ENCODE measurements around the gene SBNO1. TPM values are rescaled to one million over a fixed set of nuclear protein-coding genes. Genes with fewer than 3 reads are reported as not detected.

The SBNO1 gene
- total and polyA plus RNA-seq, 7 donors = 3.0 to 23.4 (median 20.2) TPM

DNA sequence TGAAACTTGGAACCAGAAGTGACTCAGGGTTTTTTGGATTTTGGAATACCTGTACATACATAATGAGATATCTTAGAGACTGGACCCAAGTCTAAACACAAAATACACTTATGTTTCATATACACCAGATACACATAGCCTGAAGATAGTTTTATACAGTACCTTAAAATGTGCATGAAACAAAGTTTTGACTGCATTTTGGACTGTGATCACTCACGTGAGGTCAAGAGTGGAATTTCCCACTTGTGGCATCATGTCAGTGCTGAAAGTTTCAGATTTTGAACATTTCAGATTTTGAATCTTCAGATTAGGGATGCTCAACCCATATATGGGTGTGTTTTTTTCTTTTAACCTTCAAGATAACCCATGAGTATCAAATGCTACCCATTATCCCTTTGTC, 6.6 kb downstream of the SBNO1 start:
- DNase-seq = no peak
- H3K36me3 ChIP-seq = peaks cover 0 to 4% (median 0%) of the 10 kb centered on the region in 4 donors
- H3K4me3 ChIP-seq = no peak overlapping the region
- no peaks in the 10 kb centered on the region for H3K27me3 ChIP-seq
- peaks cover 0 to 47% (median 34%) of the 10 kb centered on the region in 4 donors for H3K4me1 ChIP-seq
- intact Hi-C loops (cut with DNase I) = no loop called here
- TF ChIP-seq EP300 (IDR thresholded peaks at IDR 0.05) (no peak), CTCF (IDR thresholded peaks at IDR 0.05) (no peak), POLR2AphosphoS5 (IDR thresholded peaks at IDR 0.05) (no peak), POLR2A (IDR thresholded peaks at IDR 0.05) (no peak)
- WGBS, 2 donors = 70 to 74% methylated on average over 1 of the region's 1 CpG
- H3K9me3 ChIP-seq = no peaks in the 10 kb centered on the region
- H3K27ac ChIP-seq = no peak overlapping the region

DNA sequence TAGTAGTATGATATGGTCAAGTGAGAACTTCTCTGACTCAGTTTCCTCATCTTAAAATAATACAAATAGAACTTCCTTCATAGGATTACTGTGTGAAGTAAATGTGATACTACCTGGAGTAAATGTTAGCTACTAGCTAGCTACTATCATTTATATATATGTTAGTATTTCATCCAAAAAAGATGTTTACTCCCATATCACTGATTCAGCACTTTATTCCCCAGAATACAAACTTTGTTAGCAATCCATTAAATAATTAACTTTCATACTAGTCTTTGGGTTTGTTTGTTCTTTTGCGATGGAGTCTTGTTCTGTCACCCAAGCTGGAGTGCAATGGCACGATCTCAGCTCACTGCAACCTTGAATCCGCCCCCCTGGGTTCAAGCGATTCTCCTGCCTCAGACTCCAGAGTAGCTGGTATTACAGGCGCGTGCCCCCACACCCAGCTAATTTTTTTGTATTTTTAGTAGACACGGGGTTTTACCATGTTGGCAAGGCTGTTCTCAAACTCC, 8.4 kb downstream of the SBNO1 start:
- peaks cover 0 to 35% (median 26%) of the 10 kb centered on the region in 4 donors for H3K4me1 ChIP-seq
- DNase-seq = no peak
- TF ChIP-seq POLR2A (IDR thresholded peaks at IDR 0.05) = no peak
- no peak for TF ChIP-seq EP300 (IDR thresholded peaks at IDR 0.05)
- no peak for TF ChIP-seq POLR2AphosphoS5 (IDR thresholded peaks at IDR 0.05)
- no peak for TF ChIP-seq CTCF (IDR thresholded peaks at IDR 0.05)
- H3K27me3 ChIP-seq = no peaks in the 10 kb centered on the region
- no peak overlapping the region for H3K4me3 ChIP-seq
- H3K27ac ChIP-seq = no peak overlapping the region
- intact Hi-C loops (cut with DNase I) = no loop called here
- no peaks in the 10 kb centered on the region for H3K9me3 ChIP-seq
- H3K36me3 ChIP-seq = peaks cover 0 to 4% (median 0%) of the 10 kb centered on the region in 4 donors
- 77 to 81% methylated on average over 7 of the region's 7 CpGs for WGBS, 2 donors

DNA sequence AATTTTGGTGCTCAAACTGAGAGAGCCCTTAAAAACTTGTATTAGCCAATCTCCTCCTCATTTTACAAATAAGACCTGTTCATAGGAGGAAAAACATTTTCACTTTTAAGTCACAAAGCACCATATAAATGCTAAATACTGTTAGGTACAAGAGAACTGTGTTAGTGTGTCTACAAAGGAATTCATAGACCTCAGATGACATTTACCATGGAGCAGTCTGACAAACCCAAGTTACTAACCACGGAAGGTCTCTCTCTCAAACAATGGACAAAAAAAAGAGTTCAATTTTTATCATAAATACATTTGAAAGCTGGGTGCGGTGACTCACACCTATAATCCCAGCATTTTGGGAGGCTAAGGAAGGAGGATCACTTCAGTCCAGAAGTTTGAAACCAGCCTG, 10.0 kb downstream of the SBNO1 start:
- TF ChIP-seq EP300 (IDR thresholded peaks at IDR 0.05) (no peak), POLR2AphosphoS5 (IDR thresholded peaks at IDR 0.05) (no peak), POLR2A (IDR thresholded peaks at IDR 0.05) (no peak), CTCF (IDR thresholded peaks at IDR 0.05) (no peak)
- intact Hi-C loops (cut with DNase I) = no loop called here
- Histone ChIP-seq H3K27ac (no peak overlapping the region), H3K27me3 (no peaks in the 10 kb centered on the region), H3K9me3 (no peaks in the 10 kb centered on the region), H3K4me1 (peaks cover 0 to 39% (median 24%) of the 10 kb centered on the region in 4 donors), H3K36me3 (peaks cover 0 to 4% (median 2%) of the 10 kb centered on the region in 4 donors), H3K4me3 (no peak overlapping the region)
- 77 to 79% methylated on average over 2 of the region's 2 CpGs for WGBS, 2 donors
- DNase-seq = no peak

DNA sequence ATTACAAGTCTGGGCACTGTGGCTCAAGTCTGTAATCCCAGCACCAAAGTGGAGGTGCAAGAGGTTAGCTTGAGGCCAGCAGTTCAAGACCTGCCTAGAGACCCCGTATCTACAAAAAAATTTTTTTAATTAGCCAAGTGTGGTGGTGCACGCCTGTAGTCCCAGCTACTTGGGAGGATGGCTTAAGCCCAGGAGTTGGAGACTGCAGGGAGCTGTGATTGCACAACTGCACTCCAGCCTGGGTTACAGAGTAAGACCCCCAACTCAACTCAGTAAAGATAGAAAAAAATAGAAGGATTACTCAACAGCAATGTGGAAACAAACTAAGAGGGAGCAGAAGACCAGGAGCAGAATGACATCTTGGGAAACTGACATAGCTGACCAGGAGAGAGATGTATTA, 13.3 kb downstream of the SBNO1 start:
- Histone ChIP-seq H3K4me1 (peaks cover 0 to 30% (median 22%) of the 10 kb centered on the region in 4 donors), H3K4me3 (no peak overlapping the region), H3K9me3 (no peaks in the 10 kb centered on the region), H3K27me3 (no peaks in the 10 kb centered on the region), H3K36me3 (peaks cover 0 to 37% (median 2%) of the 10 kb centered on the region in 4 donors), H3K27ac (no peak overlapping the region)
- 96 to 99% methylated on average over 2 of the region's 2 CpGs for WGBS, 2 donors
- no peak for DNase-seq
- intact Hi-C loops (cut with DNase I) = no loop called here
- TF ChIP-seq EP300 (IDR thresholded peaks at IDR 0.05) (no peak), POLR2AphosphoS5 (IDR thresholded peaks at IDR 0.05) (no peak), CTCF (IDR thresholded peaks at IDR 0.05) (no peak), POLR2A (IDR thresholded peaks at IDR 0.05) (no peak)

DNA sequence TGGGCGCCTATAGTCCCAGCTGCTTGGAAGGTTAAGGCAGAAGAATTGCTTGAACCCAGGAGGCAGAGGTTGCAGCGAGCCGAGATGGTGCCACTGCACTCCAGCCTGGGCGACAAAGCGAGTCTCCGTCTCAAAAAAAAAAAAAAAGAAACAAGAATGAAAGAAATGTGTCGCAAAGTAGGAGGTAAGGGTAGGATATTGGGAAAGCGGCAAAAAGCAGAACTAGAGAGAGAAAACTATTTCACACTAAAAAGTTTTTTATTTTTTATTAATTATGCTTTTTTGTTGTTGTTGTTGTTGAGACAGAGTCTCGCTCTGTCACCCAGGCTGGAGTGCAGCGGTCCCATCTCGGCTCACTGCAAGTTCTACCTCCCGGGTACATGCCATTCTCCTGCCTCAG, 17.7 kb downstream of the SBNO1 start:
- DNase-seq = no peak
- Histone ChIP-seq H3K36me3 (peaks cover 0 to 74% (median 26%) of the 10 kb centered on the region in 4 donors), H3K27ac (no peak overlapping the region), H3K4me1 (peaks cover 0 to 5% (median 0%) of the 10 kb centered on the region in 4 donors), H3K4me3 (no peak overlapping the region), H3K9me3 (no peaks in the 10 kb centered on the region), H3K27me3 (no peaks in the 10 kb centered on the region)
- WGBS, 2 donors = 96 to 97% methylated on average over 12 of the region's 12 CpGs
- no peak for TF ChIP-seq POLR2A (IDR thresholded peaks at IDR 0.05)
- no peak for TF ChIP-seq POLR2AphosphoS5 (IDR thresholded peaks at IDR 0.05)
- TF ChIP-seq EP300 (IDR thresholded peaks at IDR 0.05) = no peak
- no peak for TF ChIP-seq CTCF (IDR thresholded peaks at IDR 0.05)
- intact Hi-C loops (cut with DNase I) = no loop called here

Data from sigmoid colon (tissue), 7 donors.